Activated naive CD8-positive, alpha-beta T cell treated with anti-CD3 and anti-CD28 coated beads for 36 hours (primary cell): ENCODE results near the gene ZNF813. TPM values are rescaled to one million over a fixed set of nuclear protein-coding genes. Genes with fewer than 3 reads are reported as not detected.
"Not testable (repeated sequence)": the region's sequence is repeated elsewhere in the genome, so short reads cannot be mapped to it uniquely, and the experiment has no call there.

Source experiments
- DNase-seq: peaks from one replicate; pipeline ENCODE4 v3.0.0; 2021
- H3K27ac Mint-ChIP-seq: one replicate; pipeline ENCODE4 v1.8.0; 2022; ENCODE audit warnings: mild to moderate bottlenecking, moderate library complexity, mixed read lengths
- H3K27me3 Mint-ChIP-seq: one replicate; pipeline ENCODE4 v1.8.0; 2022; ENCODE audit warnings: mild to moderate bottlenecking, mixed read lengths
- H3K36me3 Mint-ChIP-seq: one replicate; pipeline ENCODE4 v1.8.0; 2021; ENCODE audit warnings: mild to moderate bottlenecking, mixed read lengths
- H3K4me1 Mint-ChIP-seq: one replicate; pipeline ENCODE4 v1.8.0; 2021; ENCODE audit warnings: mixed read lengths
- H3K4me3 Mint-ChIP-seq: one replicate; pipeline ENCODE4 v1.8.0; 2022; ENCODE audit warnings: mild to moderate bottlenecking, moderate library complexity, mixed read lengths
- H3K9me3 Mint-ChIP-seq: one replicate; pipeline ENCODE4 v1.8.0; 2022; ENCODE audit warnings: mixed read lengths
- total RNA-seq, 2 experiments: library from RNA; stranded (reverse); gene quantifications; one replicate each; pipeline ENCODE4 v1.2.3, GENCODE V29; 2021

Gene ZNF813
- total RNA-seq = 1 to 10 TPM; 8.3 to 8.6 TPM

DNA sequence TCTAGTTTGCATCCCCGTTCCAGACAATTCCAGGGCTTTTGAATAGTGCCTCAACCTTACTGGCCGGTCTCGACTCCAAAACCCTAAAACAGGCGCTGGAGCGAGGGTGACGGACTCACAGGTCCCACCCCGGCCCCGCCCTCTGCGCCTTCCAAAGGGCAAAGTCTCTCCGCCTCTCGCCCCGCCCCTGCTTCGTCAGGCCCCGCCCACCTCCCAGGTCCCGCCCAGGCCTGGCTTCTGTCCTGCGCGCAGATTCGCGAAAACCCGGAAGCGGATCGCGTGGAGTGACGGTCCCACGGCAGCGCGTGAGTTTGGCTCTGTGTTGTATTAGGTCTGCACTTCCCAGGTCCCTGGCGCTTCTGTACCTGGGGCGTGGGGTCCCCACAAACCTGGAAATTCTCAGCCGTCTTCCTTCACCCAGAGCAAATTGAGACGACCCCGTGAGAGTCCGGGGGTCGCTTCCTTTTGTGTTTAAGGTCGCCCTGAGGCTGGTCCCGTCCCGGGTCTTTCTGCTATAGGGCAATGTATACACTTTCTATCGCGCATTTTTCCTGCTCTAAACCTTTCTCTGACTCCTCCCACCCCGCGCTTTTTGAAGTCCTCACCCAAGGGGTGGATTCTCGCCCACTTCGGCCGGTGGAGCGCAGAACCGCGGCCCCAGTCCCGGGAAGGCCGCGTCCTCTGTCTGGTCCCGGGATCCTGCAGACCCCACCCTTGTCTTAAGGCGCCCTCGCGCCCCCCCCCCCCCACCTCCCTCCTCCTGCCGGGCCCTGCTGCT is at the start of gene ZNF813:
Gene ZNF813 (plus strand): TSS at position 249 of the 778 bp plus-strand sequence. CDS start 16,090 bp downstream, outside the sequence.
- peak; percentile 91 for DNase-seq
- Mint-ChIP-seq H3K27ac (peak within 1 kb of the TSS; percentile 87), H3K36me3 (peaks cover 52% of the 10 kb centered on the region), H3K9me3 (peaks cover 24% of the 10 kb centered on the region), H3K4me1 (peaks cover 12% of the 10 kb centered on the region), H3K4me3 (peak within 1 kb of the TSS; percentile 90), H3K27me3 (peaks cover 25% of the 10 kb centered on the region)

DNA sequence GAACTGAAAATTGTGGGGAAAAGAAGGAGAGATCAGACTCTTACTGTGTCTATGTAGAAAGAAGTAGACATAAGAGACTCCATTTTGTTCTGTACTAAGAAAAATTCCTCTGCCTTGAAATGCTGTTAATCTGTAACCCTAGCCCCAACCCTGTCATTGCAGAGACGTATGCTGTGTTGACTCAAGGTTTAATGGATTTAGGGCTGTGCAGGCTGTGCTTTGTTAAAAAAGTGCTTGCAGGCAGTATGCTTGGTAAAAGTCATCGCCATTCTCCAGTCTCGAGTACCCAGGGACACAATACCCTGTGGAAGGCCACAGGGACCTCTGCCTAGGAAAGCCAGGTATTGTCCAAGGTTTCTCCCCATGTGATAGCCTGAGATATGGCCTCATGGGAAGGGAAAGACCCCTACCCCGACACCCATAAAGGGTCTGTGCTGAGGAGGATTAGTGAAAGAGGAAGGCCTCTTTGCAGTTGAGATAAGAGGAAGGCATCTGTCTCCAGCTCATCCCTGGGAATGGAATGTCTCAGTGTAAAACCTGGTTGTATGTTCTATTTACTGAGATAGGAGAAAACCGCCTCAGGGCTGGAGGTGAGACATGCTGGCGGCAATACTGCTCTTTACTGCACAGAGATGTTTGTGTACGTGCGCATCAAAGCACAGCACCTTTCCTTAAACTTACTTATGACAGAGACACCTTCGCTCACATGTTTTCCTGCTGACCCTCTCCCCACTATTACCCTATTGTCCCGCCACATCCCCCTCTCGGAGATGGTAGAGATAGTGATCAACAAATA is 46.8 kb upstream of the ZNF813 start:
- H3K27me3 Mint-ChIP-seq = not testable (repeated sequence)

DNA sequence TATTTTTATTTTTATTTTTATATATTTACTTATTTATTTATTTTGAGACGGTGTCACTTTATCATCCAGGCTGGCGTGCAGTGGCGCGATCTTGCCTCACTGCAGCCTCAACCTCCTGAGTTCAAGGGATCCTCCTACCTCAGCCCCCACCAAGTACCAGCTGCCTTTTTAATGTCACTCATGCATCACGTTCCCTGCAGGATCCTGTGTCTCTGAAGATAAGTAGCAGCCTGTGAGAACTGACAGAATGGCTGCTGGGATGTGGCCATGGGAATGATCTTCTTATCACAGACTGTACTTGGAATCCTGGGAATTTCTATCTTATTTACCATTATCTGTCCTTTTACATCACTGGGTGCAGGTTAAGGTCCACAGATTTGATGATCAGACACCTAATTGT is 45.0 kb upstream of the ZNF813 start:
- H3K27me3 Mint-ChIP-seq = peaks cover 7% of the 10 kb centered on the region
- peaks cover 8% of the 10 kb centered on the region for H3K9me3 Mint-ChIP-seq
- H3K27ac Mint-ChIP-seq = no peak overlapping the region
- no peaks in the 10 kb centered on the region for H3K4me1 Mint-ChIP-seq
- no peak overlapping the region for H3K4me3 Mint-ChIP-seq
- peaks cover 4% of the 10 kb centered on the region for H3K36me3 Mint-ChIP-seq
- DNase-seq = no peak

More for the DNA sequence above, 46.8 kb upstream of the ZNF813 start:
- not testable (repeated sequence) for DNase-seq, H3K4me1 Mint-ChIP-seq, H3K27ac Mint-ChIP-seq, H3K4me3 Mint-ChIP-seq
- peaks cover 14% of the 10 kb centered on the region for H3K36me3 Mint-ChIP-seq
- peaks cover 17% of the 10 kb centered on the region for H3K9me3 Mint-ChIP-seq

DNA sequence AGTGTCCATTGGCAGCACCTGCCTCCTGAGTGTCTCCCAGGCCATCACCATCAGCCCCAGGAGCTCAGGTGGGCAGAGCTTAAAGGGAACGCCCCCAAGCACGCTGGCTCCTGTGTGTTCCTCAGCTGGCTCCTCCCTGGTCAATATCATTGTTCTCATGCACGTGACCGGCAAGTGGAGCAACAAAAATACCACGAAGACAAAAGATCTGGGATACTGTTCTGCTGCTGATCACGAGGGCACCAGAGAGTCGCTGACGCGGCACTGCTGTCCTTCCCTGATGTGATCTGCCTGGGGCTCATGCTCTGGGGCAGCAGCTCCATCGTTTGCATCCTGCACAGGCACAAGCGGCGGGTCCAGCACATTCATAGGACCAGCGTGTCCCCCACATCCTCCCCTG is 44.5 kb upstream of the ZNF813 start:
- H3K9me3 Mint-ChIP-seq, H3K36me3 Mint-ChIP-seq, H3K27me3 Mint-ChIP-seq, DNase-seq, H3K4me1 Mint-ChIP-seq, H3K27ac Mint-ChIP-seq, H3K4me3 Mint-ChIP-seq: not testable (repeated sequence)

DNA sequence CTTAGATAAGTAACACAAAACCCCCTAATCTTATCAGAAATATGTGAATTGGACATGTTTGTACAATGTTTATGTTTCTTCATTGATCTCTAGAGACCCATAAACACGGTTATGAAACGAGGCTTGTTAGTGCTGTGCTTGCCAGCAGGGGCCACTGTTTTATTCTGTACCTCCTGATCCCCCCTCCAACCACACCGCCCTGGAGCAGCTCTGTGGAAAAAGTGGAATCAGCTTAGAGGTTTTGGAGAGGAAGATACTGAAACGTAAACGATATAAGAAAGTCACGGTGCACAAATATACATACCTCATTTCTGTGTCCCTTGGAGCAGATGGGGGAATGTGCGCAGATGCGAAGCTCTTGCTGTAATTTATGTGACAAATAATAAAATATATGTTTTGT is 43.9 kb upstream of the ZNF813 start:
- not testable (repeated sequence) for DNase-seq, H3K27ac Mint-ChIP-seq, H3K4me3 Mint-ChIP-seq, H3K36me3 Mint-ChIP-seq, H3K9me3 Mint-ChIP-seq, H3K27me3 Mint-ChIP-seq, H3K4me1 Mint-ChIP-seq

DNA sequence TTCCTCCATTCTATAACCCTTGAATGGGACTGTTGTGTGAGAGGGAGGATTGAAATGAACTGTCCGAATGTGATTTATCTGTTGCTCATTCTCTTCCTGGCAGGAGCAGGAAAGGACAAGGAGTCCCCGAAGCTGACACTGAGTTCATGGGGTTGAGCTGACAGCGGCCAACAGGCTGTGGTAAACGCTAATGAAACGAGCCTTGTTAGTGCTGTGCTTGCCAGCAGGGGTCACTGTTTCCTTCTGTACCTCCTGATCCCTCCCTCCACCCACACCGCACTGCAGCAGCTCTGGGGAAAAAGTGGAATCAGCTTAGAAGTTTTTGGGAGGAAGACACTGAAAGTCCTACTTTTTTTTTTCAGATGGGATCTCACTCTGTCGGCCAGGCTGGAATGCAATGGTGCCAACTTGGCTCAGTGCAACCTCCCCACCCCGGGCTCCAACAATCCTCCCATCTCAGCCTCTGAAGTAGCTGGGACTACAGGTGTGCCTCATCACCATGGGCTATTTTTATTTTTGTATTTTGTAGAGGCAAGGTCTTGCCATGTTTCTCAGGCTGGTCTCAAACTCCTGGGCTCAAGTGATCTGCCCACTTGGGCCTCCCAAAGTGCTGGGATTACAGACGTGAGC is 42.5 kb upstream of the ZNF813 start:
- Mint-ChIP-seq H3K9me3 (no peaks in the 10 kb centered on the region), H3K4me1 (no peaks in the 10 kb centered on the region)
- DNase-seq = peak; percentile 62

DNA sequence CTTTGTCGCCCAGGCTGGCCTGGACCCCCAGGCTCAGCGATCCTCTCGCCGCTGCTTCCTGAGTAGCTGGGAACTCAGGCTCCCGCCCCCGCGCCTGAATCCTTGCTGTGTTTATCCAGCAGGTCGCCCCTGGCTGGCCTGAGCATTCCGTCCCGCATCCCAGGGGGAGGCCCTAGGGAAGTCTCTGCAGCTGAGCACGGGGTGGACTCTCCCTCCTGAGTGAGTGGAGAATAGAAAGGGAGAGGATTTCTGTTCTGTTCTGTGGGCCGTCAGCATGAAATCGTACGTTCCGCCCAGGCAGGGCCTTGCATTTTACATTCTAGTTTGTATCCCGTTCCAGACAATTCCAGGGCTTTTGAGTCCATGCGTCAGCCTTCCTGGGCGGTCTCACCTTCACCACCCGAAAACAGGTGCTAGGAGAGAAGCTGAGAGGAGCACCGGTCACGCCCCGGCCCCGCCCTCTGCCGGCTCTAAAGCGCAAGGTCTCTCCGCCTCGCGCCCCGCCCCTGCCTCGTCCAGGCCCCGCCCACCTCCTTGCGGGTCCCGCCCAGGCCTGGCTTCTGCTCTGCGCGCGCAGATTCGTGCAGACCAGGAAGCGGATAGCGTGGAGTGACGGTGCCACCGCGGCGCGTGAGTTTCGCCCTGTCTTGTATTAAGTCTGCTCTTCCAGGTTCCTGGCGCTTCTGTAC is 36.0 kb upstream of the ZNF813 start, which contains the start of gene ZNF761:
Gene ZNF761 (plus strand): TSS at position 586 of the 689 bp plus-strand sequence. CDS start 15,285 bp downstream, outside the sequence.
- Mint-ChIP-seq H3K4me3 (peak within 1 kb of the TSS; percentile 90), H3K27me3 (no peaks in the 10 kb centered on the region), H3K9me3 (peaks cover 8% of the 10 kb centered on the region), H3K27ac (peak within 1 kb of the TSS; percentile 94), H3K36me3 (peaks cover 44% of the 10 kb centered on the region), H3K4me1 (peaks cover 26% of the 10 kb centered on the region)
- DNase-seq = peak; percentile 97

More for the DNA sequence above, 42.5 kb upstream of the ZNF813 start:
- no peak overlapping the region for H3K27ac Mint-ChIP-seq
- H3K36me3 Mint-ChIP-seq = no peaks in the 10 kb centered on the region
- peaks cover 3% of the 10 kb centered on the region for H3K27me3 Mint-ChIP-seq
- no peak overlapping the region for H3K4me3 Mint-ChIP-seq

DNA sequence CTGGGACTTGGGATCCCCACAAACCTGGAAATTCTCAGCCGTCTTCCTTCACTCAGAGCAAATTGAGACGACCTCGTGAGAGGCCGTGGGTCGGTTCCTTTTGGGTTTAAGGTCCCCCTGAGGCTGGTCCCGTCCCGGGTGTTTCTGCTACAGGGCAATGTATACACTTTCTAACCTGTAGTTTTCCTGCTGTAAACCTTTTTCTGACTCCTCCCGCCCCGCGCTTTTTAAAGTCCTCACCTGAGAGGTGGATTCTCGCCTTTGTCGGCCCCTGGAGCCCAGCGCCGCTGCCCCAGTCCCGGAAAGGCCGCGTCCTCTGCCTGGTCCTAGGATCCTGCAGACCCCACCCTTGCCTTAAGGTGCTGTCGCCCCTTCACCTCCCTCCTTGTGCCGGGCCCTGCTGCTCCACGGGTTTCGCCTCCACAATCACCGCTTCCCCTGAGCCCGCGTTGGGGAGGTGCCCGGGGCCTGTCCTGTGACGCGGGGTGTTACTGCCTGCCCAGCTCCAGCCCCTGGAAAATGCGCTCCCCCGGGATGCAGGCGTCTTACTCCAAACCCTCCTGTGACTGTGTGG is 35.4 kb upstream of the ZNF813 start:
- Mint-ChIP-seq H3K9me3 (peaks cover 8% of the 10 kb centered on the region), H3K36me3 (peaks cover 51% of the 10 kb centered on the region), H3K4me3 (peak overlapping the region; percentile 90), H3K4me1 (peaks cover 26% of the 10 kb centered on the region), H3K27me3 (no peaks in the 10 kb centered on the region), H3K27ac (peak overlapping the region; percentile 94)
- peak; percentile 22 for DNase-seq

DNA sequence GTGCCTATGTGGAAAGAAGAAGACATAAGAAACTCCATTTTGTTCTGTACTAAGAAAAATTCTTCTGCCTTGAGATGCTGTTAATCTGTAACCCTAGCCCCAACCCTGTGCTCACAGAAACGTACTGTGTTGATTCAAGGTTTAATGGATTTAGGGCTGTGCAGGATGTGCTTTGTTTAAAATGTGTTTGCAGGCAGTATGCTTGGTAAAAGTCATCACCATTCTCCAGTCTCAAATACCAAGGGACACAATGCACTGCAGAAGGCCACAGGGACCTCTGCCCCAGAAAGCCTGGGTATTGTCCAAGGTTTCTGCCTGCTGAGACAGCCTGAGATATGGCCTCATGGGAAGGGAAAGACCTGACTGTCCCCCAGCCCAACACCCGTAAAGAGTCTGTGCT is 23.7 kb upstream of the ZNF813 start:
- H3K27ac Mint-ChIP-seq, H3K27me3 Mint-ChIP-seq, DNase-seq, H3K4me3 Mint-ChIP-seq, H3K4me1 Mint-ChIP-seq: not testable (repeated sequence)
- H3K36me3 Mint-ChIP-seq = peaks cover 96% of the 10 kb centered on the region
- H3K9me3 Mint-ChIP-seq = peaks cover 49% of the 10 kb centered on the region

DNA sequence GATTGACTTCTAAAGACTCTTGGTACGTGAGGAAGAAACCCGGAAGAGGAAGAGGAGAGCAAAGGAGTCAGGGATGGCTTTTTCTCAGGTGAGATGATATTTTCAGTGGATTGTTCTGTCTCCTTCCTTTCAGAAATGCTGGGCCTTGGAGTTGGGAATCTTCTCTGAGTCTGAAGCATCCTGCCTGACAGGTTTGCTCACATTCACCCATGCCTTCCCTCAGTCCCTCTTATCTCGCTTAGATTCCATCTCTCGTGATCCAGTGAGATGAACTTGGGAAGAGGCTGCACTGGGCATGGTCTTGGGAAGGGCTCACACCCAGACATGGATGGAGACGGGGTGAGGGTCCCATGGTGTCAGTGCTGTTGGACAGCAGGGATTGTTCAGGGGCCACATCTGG is 20.3 kb upstream of the ZNF813 start:
- H3K4me1 Mint-ChIP-seq, H3K27me3 Mint-ChIP-seq, H3K4me3 Mint-ChIP-seq, DNase-seq, H3K27ac Mint-ChIP-seq: not testable (repeated sequence)
- H3K36me3 Mint-ChIP-seq = peaks cover 97% of the 10 kb centered on the region
- peaks cover 52% of the 10 kb centered on the region for H3K9me3 Mint-ChIP-seq

DNA sequence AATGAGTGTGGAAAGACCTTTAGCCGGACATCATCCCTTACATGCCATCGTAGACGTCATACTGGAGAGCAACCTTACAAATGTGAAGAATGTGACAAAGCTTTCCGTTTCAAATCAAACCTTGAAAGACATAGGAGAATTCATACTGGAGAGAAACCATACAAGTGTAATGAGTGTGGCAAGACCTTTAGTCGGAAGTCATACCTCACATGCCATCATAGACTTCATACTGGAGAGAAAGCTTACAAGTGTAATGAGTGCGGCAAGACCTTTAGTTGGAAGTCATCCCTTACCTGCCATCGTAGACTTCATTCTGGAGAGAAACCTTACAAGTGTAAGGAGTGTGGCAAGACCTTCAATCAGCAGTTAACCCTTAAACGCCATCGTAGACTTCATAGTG is 11.7 kb upstream of the ZNF813 start:
- no peak overlapping the region for H3K27ac Mint-ChIP-seq
- H3K36me3 Mint-ChIP-seq = peaks cover 85% of the 10 kb centered on the region
- H3K4me1 Mint-ChIP-seq = no peaks in the 10 kb centered on the region
- no peak for DNase-seq
- H3K27me3 Mint-ChIP-seq = no peaks in the 10 kb centered on the region
- H3K4me3 Mint-ChIP-seq = no peak overlapping the region
- peaks cover 76% of the 10 kb centered on the region for H3K9me3 Mint-ChIP-seq

DNA sequence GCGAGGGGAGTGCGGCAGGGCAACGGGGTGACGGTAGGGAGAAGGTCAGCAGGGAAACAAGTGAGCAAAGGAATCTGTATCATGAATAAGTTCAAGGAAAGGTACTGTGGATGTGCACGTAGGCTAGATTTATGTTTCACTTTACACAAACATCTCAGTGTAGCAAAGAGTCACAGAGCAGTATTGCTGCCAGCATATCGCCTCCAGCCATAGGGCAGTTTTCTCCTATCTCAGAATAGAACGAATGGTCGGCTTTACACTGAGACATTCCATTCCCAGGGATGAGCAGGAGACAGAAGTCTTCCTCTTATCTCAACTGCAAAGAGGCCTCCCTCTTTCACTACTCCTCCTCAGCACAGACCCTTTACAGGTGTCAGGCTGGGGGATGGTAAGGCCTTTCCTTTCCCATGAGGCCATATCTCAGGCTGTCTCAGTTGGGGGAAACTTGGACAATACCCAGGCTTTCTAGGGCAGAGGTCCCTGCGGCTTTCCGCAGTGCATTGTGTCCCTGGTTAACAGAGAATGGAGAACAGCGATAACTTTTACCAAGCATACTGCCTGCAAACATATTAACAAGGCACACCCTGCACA is 7.3 kb upstream of the ZNF813 start:
- Mint-ChIP-seq H3K36me3 (peaks cover 59% of the 10 kb centered on the region), H3K27me3 (peaks cover 24% of the 10 kb centered on the region), H3K9me3 (peaks cover 66% of the 10 kb centered on the region)
- not testable (repeated sequence) for H3K4me3 Mint-ChIP-seq, DNase-seq, H3K4me1 Mint-ChIP-seq, H3K27ac Mint-ChIP-seq

DNA sequence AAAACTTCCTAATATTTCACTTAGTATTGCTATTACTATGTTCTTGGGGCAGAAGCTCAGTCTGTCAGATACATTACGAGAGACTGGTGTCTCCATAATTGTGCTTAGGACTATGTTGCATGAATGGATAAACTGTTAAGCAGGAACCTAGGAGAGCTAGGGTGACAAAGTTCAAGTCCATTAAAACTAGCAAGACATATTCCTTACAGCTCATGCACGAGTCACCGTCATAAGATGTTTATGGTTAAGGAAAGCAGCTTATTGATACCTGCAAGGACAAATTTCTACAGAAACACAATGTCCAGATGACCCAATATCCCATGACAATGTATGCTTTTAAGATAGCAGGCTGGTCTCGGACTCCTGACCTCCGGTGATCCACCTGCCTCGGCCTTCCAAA is 5.7 kb upstream of the ZNF813 start:
- no peak overlapping the region for H3K27ac Mint-ChIP-seq
- no peak for DNase-seq
- peaks cover 50% of the 10 kb centered on the region for H3K9me3 Mint-ChIP-seq
- no peak overlapping the region for H3K4me3 Mint-ChIP-seq
- peaks cover 47% of the 10 kb centered on the region for H3K36me3 Mint-ChIP-seq
- no peaks in the 10 kb centered on the region for H3K4me1 Mint-ChIP-seq
- peaks cover 28% of the 10 kb centered on the region for H3K27me3 Mint-ChIP-seq

DNA sequence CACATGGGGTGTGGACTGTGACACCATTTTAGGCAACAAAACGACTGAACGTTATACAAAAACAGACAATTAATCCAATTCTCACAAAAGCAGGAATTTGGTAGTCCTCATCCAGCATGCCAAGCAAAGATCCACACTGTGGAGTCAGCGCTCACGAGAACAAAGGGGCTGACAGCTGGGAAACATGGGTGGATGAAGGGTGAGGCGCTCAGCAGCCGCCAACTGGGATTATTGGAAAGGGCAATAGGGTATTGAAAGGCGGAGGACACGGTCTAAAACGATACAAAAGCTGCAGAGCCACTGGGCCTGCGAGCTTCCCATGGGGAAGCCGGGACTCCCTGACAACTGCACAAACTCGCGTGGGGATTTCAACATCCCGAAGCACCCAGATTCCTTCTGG is 4.7 kb upstream of the ZNF813 start:
- Mint-ChIP-seq H3K4me1 (no peaks in the 10 kb centered on the region), H3K9me3 (peaks cover 43% of the 10 kb centered on the region), H3K4me3 (no peak overlapping the region), H3K36me3 (peaks cover 40% of the 10 kb centered on the region), H3K27ac (no peak overlapping the region), H3K27me3 (peaks cover 28% of the 10 kb centered on the region)
- DNase-seq = no peak
